ENCODE measurements around the gene ADIPOR2.
"Not testable (repeated sequence)": the region's sequence is repeated elsewhere in the genome, so short reads cannot be mapped to it uniquely, and the experiment has no call there.

The ADIPOR2 gene

GRCh38 chr12:1705774-1706631, 15.1 kb downstream of the ADIPOR2 start:
- ATAC-seq (ENCODE audit: low read depth): no peak
- no peak for DNase-seq (ENCODE audit: low spot score in 2 of 2)
- H3K4me3 Mint-ChIP-seq: no peak overlapping the region
- no peaks in the 10 kb centered on the region for H3K27me3 Mint-ChIP-seq
- H3K36me3 Mint-ChIP-seq: no peaks in the 10 kb centered on the region
- peak overlapping the region; percentile 58 for H3K27ac Mint-ChIP-seq
- peaks cover 18% of the 10 kb centered on the region for H3K4me1 Mint-ChIP-seq
- H3K9me3 Mint-ChIP-seq: no peaks in the 10 kb centered on the region

- no peak for DNase-seq (ENCODE audit: low spot score in 2 of 2)
- H3K4me3 Mint-ChIP-seq: no peak overlapping the region
- H3K27ac Mint-ChIP-seq: no peak overlapping the region
- H3K27me3 Mint-ChIP-seq: no peaks in the 10 kb centered on the region
- peaks cover 2% of the 10 kb centered on the region for H3K36me3 Mint-ChIP-seq
- no peak for ATAC-seq (ENCODE audit: low read depth)
- H3K4me1 Mint-ChIP-seq: peaks cover 24% of the 10 kb centered on the region
- H3K9me3 Mint-ChIP-seq: no peaks in the 10 kb centered on the region
These were observed 15.7 kb downstream of the ADIPOR2 start for GRCh38 chr12:1706632-1706980.

GRCh38 chr12:1707051-1707450, 16.2 kb downstream of the ADIPOR2 start:
- DNase-seq (ENCODE audit: low spot score in 2 of 2) (no peak), ATAC-seq (ENCODE audit: low read depth) (no peak)
- Mint-ChIP-seq H3K27me3 (no peaks in the 10 kb centered on the region), H3K27ac (no peak overlapping the region), H3K9me3 (no peaks in the 10 kb centered on the region), H3K4me3 (no peak overlapping the region), H3K4me1 (peaks cover 27% of the 10 kb centered on the region), H3K36me3 (peaks cover 3% of the 10 kb centered on the region)

GRCh38 chr12:1709968-1710367, 19.1 kb downstream of the ADIPOR2 start:
- H3K4me3 Mint-ChIP-seq; H3K27ac Mint-ChIP-seq; H3K27me3 Mint-ChIP-seq; ATAC-seq (ENCODE audit: low read depth); H3K9me3 Mint-ChIP-seq; DNase-seq (ENCODE audit: low spot score in 2 of 2): not testable (repeated sequence)
- peaks cover 12% of the 10 kb centered on the region for H3K36me3 Mint-ChIP-seq
- H3K4me1 Mint-ChIP-seq: peaks cover 30% of the 10 kb centered on the region

- Mint-ChIP-seq H3K4me1 (peaks cover 28% of the 10 kb centered on the region), H3K36me3 (peaks cover 20% of the 10 kb centered on the region)
- H3K9me3 Mint-ChIP-seq; H3K4me3 Mint-ChIP-seq; ATAC-seq (ENCODE audit: low read depth); DNase-seq (ENCODE audit: low spot score in 2 of 2); H3K27ac Mint-ChIP-seq; H3K27me3 Mint-ChIP-seq: not testable (repeated sequence)
These were observed 20.0 kb downstream of the ADIPOR2 start for GRCh38 chr12:1710870-1711269.

- H3K4me1 Mint-ChIP-seq: peaks cover 27% of the 10 kb centered on the region
- peak overlapping the region; percentile 36 for H3K27ac Mint-ChIP-seq
- H3K27me3 Mint-ChIP-seq; H3K4me3 Mint-ChIP-seq; ATAC-seq (ENCODE audit: low read depth); H3K9me3 Mint-ChIP-seq; DNase-seq (ENCODE audit: low spot score in 2 of 2): not testable (repeated sequence)
- H3K36me3 Mint-ChIP-seq: peaks cover 23% of the 10 kb centered on the region
These were observed 20.8 kb downstream of the ADIPOR2 start for GRCh38 chr12:1711536-1712211.

GRCh38 chr12:1712305-1712704, 21.4 kb downstream of the ADIPOR2 start:
- H3K27me3 Mint-ChIP-seq: not testable (repeated sequence)

GRCh38 chr12:1712852-1713251, 22.0 kb downstream of the ADIPOR2 start:
- not testable (repeated sequence) for H3K27me3 Mint-ChIP-seq; ATAC-seq (ENCODE audit: low read depth); H3K9me3 Mint-ChIP-seq; DNase-seq (ENCODE audit: low spot score in 2 of 2); H3K27ac Mint-ChIP-seq; H3K4me3 Mint-ChIP-seq
- H3K36me3 Mint-ChIP-seq: peaks cover 23% of the 10 kb centered on the region
- H3K4me1 Mint-ChIP-seq: peaks cover 24% of the 10 kb centered on the region

More at GRCh38 chr12:1712305-1712704, 21.4 kb downstream of the ADIPOR2 start:
- H3K36me3 Mint-ChIP-seq: peaks cover 23% of the 10 kb centered on the region
- not testable (repeated sequence) for H3K27ac Mint-ChIP-seq; H3K9me3 Mint-ChIP-seq; DNase-seq (ENCODE audit: low spot score in 2 of 2); ATAC-seq (ENCODE audit: low read depth); H3K4me3 Mint-ChIP-seq
- H3K4me1 Mint-ChIP-seq: peaks cover 24% of the 10 kb centered on the region

GRCh38 chr12:1713783-1714348, 23.0 kb downstream of the ADIPOR2 start:
- H3K4me3 Mint-ChIP-seq; ATAC-seq (ENCODE audit: low read depth); H3K9me3 Mint-ChIP-seq; H3K27ac Mint-ChIP-seq; DNase-seq (ENCODE audit: low spot score in 2 of 2); H3K27me3 Mint-ChIP-seq: not testable (repeated sequence)
- peaks cover 21% of the 10 kb centered on the region for H3K4me1 Mint-ChIP-seq
- peaks cover 23% of the 10 kb centered on the region for H3K36me3 Mint-ChIP-seq

- Mint-ChIP-seq H3K4me1 (peaks cover 24% of the 10 kb centered on the region), H3K36me3 (peaks cover 23% of the 10 kb centered on the region)
- H3K4me3 Mint-ChIP-seq; H3K27ac Mint-ChIP-seq; H3K9me3 Mint-ChIP-seq; DNase-seq (ENCODE audit: low spot score in 2 of 2); ATAC-seq (ENCODE audit: low read depth); H3K27me3 Mint-ChIP-seq: not testable (repeated sequence)
These were observed 24.6 kb downstream of the ADIPOR2 start for GRCh38 chr12:1715459-1715858.

- ATAC-seq (ENCODE audit: low read depth) (no peak), DNase-seq (ENCODE audit: low spot score in 2 of 2) (no peak)
- Mint-ChIP-seq H3K4me3 (peak overlapping the region; percentile 29), H3K27ac (peak overlapping the region; percentile 43), H3K27me3 (no peaks in the 10 kb centered on the region), H3K9me3 (peaks cover 4% of the 10 kb centered on the region), H3K36me3 (peaks cover 23% of the 10 kb centered on the region), H3K4me1 (peaks cover 25% of the 10 kb centered on the region)
These were observed 25.5 kb downstream of the ADIPOR2 start for GRCh38 chr12:1716215-1716862.

GRCh38 chr12:1716911-1717310, 26.0 kb downstream of the ADIPOR2 start:
- Mint-ChIP-seq H3K9me3 (peaks cover 4% of the 10 kb centered on the region), H3K4me3 (no peak overlapping the region), H3K27ac (no peak overlapping the region), H3K27me3 (no peaks in the 10 kb centered on the region), H3K4me1 (peaks cover 25% of the 10 kb centered on the region), H3K36me3 (peaks cover 20% of the 10 kb centered on the region)
- DNase-seq (ENCODE audit: low spot score in 2 of 2): no peak
- ATAC-seq (ENCODE audit: low read depth): no peak

GRCh38 chr12:1719139-1719538, 28.3 kb downstream of the ADIPOR2 start:
- Mint-ChIP-seq H3K27ac (no peak overlapping the region), H3K4me1 (peaks cover 29% of the 10 kb centered on the region)
- no peak for DNase-seq (ENCODE audit: low spot score in 2 of 2)

GRCh38 chr12:1720494-1720893, 29.6 kb downstream of the ADIPOR2 start:
- DNase-seq (ENCODE audit: low spot score in 2 of 2) (no peak), ATAC-seq (ENCODE audit: low read depth) (no peak)
- H3K27me3 Mint-ChIP-seq: no peaks in the 10 kb centered on the region
- H3K36me3 Mint-ChIP-seq: peaks cover 10% of the 10 kb centered on the region
- no peak overlapping the region for H3K27ac Mint-ChIP-seq
- H3K9me3 Mint-ChIP-seq: no peaks in the 10 kb centered on the region
- H3K4me1 Mint-ChIP-seq: peaks cover 32% of the 10 kb centered on the region
- H3K4me3 Mint-ChIP-seq: no peak overlapping the region

More at GRCh38 chr12:1719139-1719538, 28.3 kb downstream of the ADIPOR2 start:
- Mint-ChIP-seq H3K9me3 (peaks cover 4% of the 10 kb centered on the region), H3K4me3 (no peak overlapping the region), H3K36me3 (peaks cover 20% of the 10 kb centered on the region), H3K27me3 (no peaks in the 10 kb centered on the region)
- ATAC-seq (ENCODE audit: low read depth): no peak

All from memory B cell (primary cell).